Type B pancreatic cell (in vitro differentiated cells): Measurements from ENCODE around the gene TNS3. TPM values are rescaled to one million over a fixed set of nuclear protein-coding genes. Genes with fewer than 3 reads are reported as not detected.

Experiments
- DNase-seq: peaks from one replicate; pipeline ENCODE4 v3.0.0; 2021; ENCODE audit warnings: mixed read lengths; ENCODE audit not compliant: unreplicated experiment; ENCODE audit errors: extremely low spot score
- H3K27ac Mint-ChIP-seq: 2 replicates; pipeline ENCODE4 v1.8.0; 2021; ENCODE audit warnings: mild to moderate bottlenecking, mixed read lengths
- H3K27me3 Mint-ChIP-seq: 2 replicates; pipeline ENCODE4 v1.8.0; 2021; ENCODE audit warnings: mixed read lengths
- H3K36me3 Mint-ChIP-seq: 2 replicates; pipeline ENCODE4 v1.8.0; 2021; ENCODE audit warnings: mixed read lengths
- H3K4me1 Mint-ChIP-seq: one replicate; pipeline ENCODE4 v1.8.0; 2021; ENCODE audit warnings: mixed read lengths; ENCODE audit not compliant: unreplicated experiment
- H3K4me3 Mint-ChIP-seq: 2 replicates; pipeline ENCODE4 v1.8.0; 2021; ENCODE audit warnings: mild to moderate bottlenecking, mixed read lengths
- H3K9me3 Mint-ChIP-seq: 2 replicates; pipeline ENCODE4 v1.8.0; 2021; ENCODE audit warnings: mixed read lengths
- CTCF ChIP-seq: fragments of 200-600 bp; sonication (generic); conservative IDR thresholded peaks from 2 replicates; pipeline ENCODE4 v1.5.0; 2021; ENCODE audit warnings: antibody characterized with exemption, mild to moderate bottlenecking
- total RNA-seq: library from RNA; stranded (reverse); gene quantifications from 2 replicates; pipeline ENCODE4 v1.2.1, GENCODE V29; 2021; ENCODE audit warnings: low replicate concordance

Gene TNS3
- total RNA-seq, 1 donor from 2014 or later = 138 TPM

- H3K4me1 Mint-ChIP-seq = peaks cover 4% of the 10 kb centered on the region
- no peaks in the 10 kb centered on the region for H3K9me3 Mint-ChIP-seq
- no peak overlapping the region for H3K4me3 Mint-ChIP-seq
- DNase-seq = no peak
- H3K27ac Mint-ChIP-seq = no peak overlapping the region
- peaks cover 38% of the 10 kb centered on the region for H3K36me3 Mint-ChIP-seq
- H3K27me3 Mint-ChIP-seq = no peaks in the 10 kb centered on the region
- TF ChIP-seq CTCF = no peak
Measured at GRCh38 chr7:47277321-47277781, 304.6 kb downstream of the TNS3 start.

- Mint-ChIP-seq H3K36me3 (peaks cover 23% of the 10 kb centered on the region), H3K4me3 (no peak overlapping the region), H3K9me3 (peaks cover 7% of the 10 kb centered on the region), H3K27ac (no peak overlapping the region), H3K4me1 (no peaks in the 10 kb centered on the region), H3K27me3 (no peaks in the 10 kb centered on the region)
- DNase-seq = no peak
- no peak for TF ChIP-seq CTCF
Measured at GRCh38 chr7:47273974-47274766, 307.7 kb downstream of the TNS3 start.

- no peak for DNase-seq
- H3K4me3 Mint-ChIP-seq = no peak overlapping the region
- TF ChIP-seq CTCF = no peak
- H3K27ac Mint-ChIP-seq = no peak overlapping the region
- peaks cover 22% of the 10 kb centered on the region for H3K36me3 Mint-ChIP-seq
- no peaks in the 10 kb centered on the region for H3K27me3 Mint-ChIP-seq
- H3K9me3 Mint-ChIP-seq = peaks cover 11% of the 10 kb centered on the region
- H3K4me1 Mint-ChIP-seq = no peaks in the 10 kb centered on the region
Measured at GRCh38 chr7:47273088-47273487, 308.8 kb downstream of the TNS3 start.

GRCh38 chr7:47271749-47272148 lies 310.2 kb downstream of the TNS3 start:
- Mint-ChIP-seq H3K27me3 (no peaks in the 10 kb centered on the region), H3K9me3 (peaks cover 11% of the 10 kb centered on the region), H3K36me3 (peaks cover 25% of the 10 kb centered on the region), H3K4me1 (peaks cover 4% of the 10 kb centered on the region), H3K27ac (no peak overlapping the region), H3K4me3 (no peak overlapping the region)
- no peak for TF ChIP-seq CTCF
- DNase-seq = no peak

GRCh38 chr7:47268851-47269836 lies 312.8 kb downstream of the TNS3 start:
- H3K9me3 Mint-ChIP-seq = peaks cover 11% of the 10 kb centered on the region
- H3K27me3 Mint-ChIP-seq = no peaks in the 10 kb centered on the region
- DNase-seq = no peak
- peaks cover 12% of the 10 kb centered on the region for H3K4me1 Mint-ChIP-seq
- H3K27ac Mint-ChIP-seq = no peak overlapping the region
- H3K36me3 Mint-ChIP-seq = peaks cover 9% of the 10 kb centered on the region
- no peak for TF ChIP-seq CTCF
- no peak overlapping the region for H3K4me3 Mint-ChIP-seq
